Lung (tissue), 12 donors: ENCODE measurements around the gene KCNE4. TPM values are rescaled to one million over a fixed set of nuclear protein-coding genes. Genes with fewer than 3 reads are reported as not detected.

Experiments used
- ATAC-seq: fragments of 200-7000 bp; cut with Tn5 transposase; one replicate; pipeline ENCODE4 v1.9.1; 2020; ENCODE audit warnings: moderate number of reproducible peaks; ENCODE audit not compliant: insufficient read depth, low FRiP score
- DNase-seq, 3 donors: peaks; one replicate each; pipeline ENCODE4 v3.0.0-alpha.2; 2013 to 2017
- H3K27ac ChIP-seq, 2 donors: one replicate each; pipeline ENCODE4 v1.5.1; 2013; ENCODE audit warnings: mild to moderate bottlenecking in 2 of 2, moderate library complexity in 2 of 2, control low read depth in 1 of 2, inconsistent platforms in 1 of 2, low read depth in 1 of 2, low read length in 1 of 2
- H3K27me3 ChIP-seq, 3 donors: one replicate each; pipeline ENCODE4 v1.5.1; 2013; ENCODE audit warnings: low read length in 2 of 3; ENCODE audit not compliant: control insufficient read depth in 3 of 3, insufficient read depth in 3 of 3
- H3K36me3 ChIP-seq, 4 donors: one replicate each; pipeline ENCODE4 v1.5.1; 2013; ENCODE audit warnings: low read length in 4 of 4, mild to moderate bottlenecking in 1 of 4, moderate library complexity in 1 of 4; ENCODE audit not compliant: control insufficient read depth in 4 of 4, insufficient read depth in 4 of 4
- H3K4me1 ChIP-seq, 5 donors: one replicate each; pipeline ENCODE4 v1.5.1; 2013; ENCODE audit warnings: low read length in 5 of 5, mild to moderate bottlenecking in 2 of 5, moderate library complexity in 1 of 5; ENCODE audit not compliant: control insufficient read depth in 5 of 5, insufficient read depth in 5 of 5
- H3K4me3 ChIP-seq: one replicate; pipeline ENCODE4 v1.5.1; 2013; ENCODE audit warnings: mild to moderate bottlenecking, control low read depth, moderate library complexity
- H3K9ac ChIP-seq, 2 donors: one replicate each; pipeline ENCODE4 v1.5.1; 2013; ENCODE audit warnings: low read length in 2 of 2, control low read depth in 1 of 2; ENCODE audit not compliant: insufficient read depth in 1 of 2
- H3K9me3 ChIP-seq, 4 donors: one replicate each; pipeline ENCODE4 v1.5.1; 2013; ENCODE audit warnings: low read length in 3 of 4, mild to moderate bottlenecking in 1 of 4, moderate library complexity in 1 of 4; ENCODE audit not compliant: control insufficient read depth in 4 of 4, insufficient read depth in 3 of 4
- WGBS, 2 donors: extraction: QIAGEN DNeasy Blood & Tissue Kit; methylation state at CpG; one replicate each; pipeline ENCODE4 v1.1.7; 2013; 5-methylcytosine and 5-hydroxymethylcytosine counted together
- polyA plus RNA-seq, 2 donors: library from polyadenylated mRNA; stranded (reverse); fragments of 200-250 nt; gene quantifications; one replicate each; pipeline ENCODE4 v1.2.1, GENCODE V29; 2013
- total RNA-seq, 2 donors: library from RNA; depleted of rRNA in 1 of 2; stranded (reverse); fragments of >200 nt in 1 of 2; gene quantifications; one replicate each; pipeline ENCODE4 v1.2.1, GENCODE V29; 2014 to 2021
- TF ChIP-seq, protein P1 (sequence below): IDR thresholded peaks from 2 replicates; pipeline ENCODE4 v1.5.1; 2012; ENCODE audit warnings: mild to moderate bottlenecking; ENCODE audit errors: control extremely low read depth, extremely low read depth
- donor health status: control.
- donor health status: control.
- donor health status: Bipolar disorder and iron deficiency.
- donor health status: healthy.
- donor health status: DM: yes; HTN: yes; CAD: no.

Gene KCNE4
- total and polyA plus RNA-seq, 4 donors, result 0.79 to 5.3 (median 1.0) TPM

DNA sequence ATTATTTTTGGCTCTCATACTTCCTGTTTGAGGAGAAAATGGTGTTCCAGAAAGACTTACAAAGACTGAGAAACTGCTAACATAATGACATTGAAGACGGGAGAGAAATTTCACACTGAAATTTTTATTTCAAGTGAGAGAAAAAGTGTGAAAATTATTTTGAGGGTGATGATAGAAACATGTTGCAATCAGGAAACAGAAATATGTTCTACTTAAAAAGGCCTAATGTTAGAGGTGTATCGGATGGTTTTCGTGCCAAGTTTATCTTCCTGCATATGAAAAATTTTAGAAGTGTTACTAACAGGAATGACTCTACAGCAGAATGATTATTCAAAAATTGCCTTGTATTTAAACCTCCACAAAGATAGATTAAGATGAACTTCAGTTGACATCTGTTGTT lies 50.5 kb downstream of the KCNE4 start:
- no peak for ATAC-seq
- no peak for DNase-seq
- TF ChIP-seq, protein P1, sequence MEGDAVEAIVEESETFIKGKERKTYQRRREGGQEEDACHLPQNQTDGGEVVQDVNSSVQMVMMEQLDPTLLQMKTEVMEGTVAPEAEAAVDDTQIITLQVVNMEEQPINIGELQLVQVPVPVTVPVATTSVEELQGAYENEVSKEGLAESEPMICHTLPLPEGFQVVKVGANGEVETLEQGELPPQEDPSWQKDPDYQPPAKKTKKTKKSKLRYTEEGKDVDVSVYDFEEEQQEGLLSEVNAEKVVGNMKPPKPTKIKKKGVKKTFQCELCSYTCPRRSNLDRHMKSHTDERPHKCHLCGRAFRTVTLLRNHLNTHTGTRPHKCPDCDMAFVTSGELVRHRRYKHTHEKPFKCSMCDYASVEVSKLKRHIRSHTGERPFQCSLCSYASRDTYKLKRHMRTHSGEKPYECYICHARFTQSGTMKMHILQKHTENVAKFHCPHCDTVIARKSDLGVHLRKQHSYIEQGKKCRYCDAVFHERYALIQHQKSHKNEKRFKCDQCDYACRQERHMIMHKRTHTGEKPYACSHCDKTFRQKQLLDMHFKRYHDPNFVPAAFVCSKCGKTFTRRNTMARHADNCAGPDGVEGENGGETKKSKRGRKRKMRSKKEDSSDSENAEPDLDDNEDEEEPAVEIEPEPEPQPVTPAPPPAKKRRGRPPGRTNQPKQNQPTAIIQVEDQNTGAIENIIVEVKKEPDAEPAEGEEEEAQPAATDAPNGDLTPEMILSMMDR, result no peak
- Histone ChIP-seq H3K9me3 (no peaks in the 10 kb centered on the region), H3K27me3 (no peaks in the 10 kb centered on the region), H3K9ac (no peak overlapping the region), H3K4me1 (peaks cover 0 to 23% (median 12%) of the 10 kb centered on the region in 5 donors), H3K36me3 (no peaks in the 10 kb centered on the region), H3K4me3 (no peak overlapping the region), H3K27ac (no peak overlapping the region)
- WGBS, 2 donors, result 75 to 77% methylated on average over 3 of the region's 3 CpGs

DNA sequence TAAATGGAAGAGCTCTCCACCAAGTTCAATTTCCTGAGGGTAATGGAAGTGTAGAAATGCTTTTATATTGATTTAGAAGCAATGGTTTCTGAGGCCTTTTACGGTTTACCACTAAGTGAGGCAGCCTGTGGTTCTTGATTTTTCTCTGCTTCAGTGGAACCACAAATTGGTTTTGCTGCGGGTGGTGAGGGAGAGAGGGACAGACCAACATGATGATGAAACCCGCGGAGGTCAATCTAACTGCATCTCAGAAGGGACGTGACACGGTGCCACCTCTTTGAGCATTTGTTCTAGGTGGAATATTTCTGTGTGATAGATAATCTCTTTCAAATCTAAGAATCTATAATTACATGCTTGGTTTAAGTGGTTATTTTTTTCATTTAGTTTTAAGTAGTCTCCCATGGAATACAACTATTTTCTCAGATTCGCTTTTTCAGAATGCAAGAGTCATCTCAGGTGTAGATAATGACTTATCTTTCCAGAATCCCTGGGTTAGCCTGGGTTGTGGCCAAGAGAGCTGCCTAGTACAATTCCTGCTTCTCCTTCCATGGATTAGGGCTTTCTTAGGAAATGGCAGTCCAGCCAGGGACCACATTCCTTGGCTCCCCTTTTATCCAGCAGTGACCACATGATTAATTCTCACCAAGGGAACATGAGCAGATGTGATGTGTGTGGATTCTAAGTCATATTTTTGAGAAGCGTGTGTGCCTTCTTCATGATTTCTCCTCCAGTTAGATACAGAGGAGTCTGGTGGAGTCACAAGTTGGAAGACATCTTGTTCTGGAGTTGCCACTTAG lies 52.5 kb downstream of the KCNE4 start:
- no peaks in the 10 kb centered on the region for H3K9me3 ChIP-seq
- WGBS, 2 donors, result 89 to 93% methylated on average over 8 of the region's 8 CpGs
- peaks cover 0 to 18% (median 10%) of the 10 kb centered on the region in 5 donors for H3K4me1 ChIP-seq
- H3K27ac ChIP-seq, result no peak overlapping the region
- no peak overlapping the region for H3K4me3 ChIP-seq
- TF ChIP-seq, protein P1, result no peak
- H3K9ac ChIP-seq, result no peak overlapping the region
- no peak for ATAC-seq
- H3K27me3 ChIP-seq, result no peaks in the 10 kb centered on the region
- no peak for DNase-seq
- H3K36me3 ChIP-seq, result no peaks in the 10 kb centered on the region

Other genes with a start within 250 kb of the KCNE4 start
- 100 to 1,000 TPM in 1 of 2 donors, 10 to 100 TPM in 1; 67.5 to 154 TPM for gene ACSL3, start 191.2 kb upstream of the KCNE4 start, total RNA-seq
- gene ACSL3, start 191.2 kb upstream of the KCNE4 start, polyA plus RNA-seq, result 10 to 100 TPM; 22.2 to 50.9 TPM